Measurements from ENCODE around the gene ITGB5. TPM values are rescaled to one million over a fixed set of nuclear protein-coding genes. Genes with fewer than 3 reads are reported as not detected.
"Not testable (repeated sequence)": the region's sequence is repeated elsewhere in the genome, so short reads cannot be mapped to it uniquely, and the experiment has no call there.

The ITGB5 gene
- total and polyA plus RNA-seq, 2 experiments from 2014 or later: 54.3 to 107 TPM

GRCh38 chr3:124783696-124784095 is 103.5 kb downstream of the ITGB5 start:
- no peaks in the 10 kb centered on the region for H3K36me3 ChIP-seq
- no peak overlapping the region for H3K27ac ChIP-seq
- no peak for DNase-seq (ENCODE audit: low read depth in 1 of 2, low spot score in 1 of 2)
- H3K4me3 ChIP-seq: no peak overlapping the region
- no peaks in the 10 kb centered on the region for H3K9me3 ChIP-seq (ENCODE audit: low read depth)
- H3K27me3 ChIP-seq: no peaks in the 10 kb centered on the region
- TF ChIP-seq CTCF (IDR thresholded peaks at IDR 0.05; ENCODE audit: low read depth, low read length): no peak
- H3K4me1 ChIP-seq (ENCODE audit: low read depth): peaks cover 30% of the 10 kb centered on the region

- H3K4me1 ChIP-seq (ENCODE audit: low read depth): peaks cover 31% of the 10 kb centered on the region
- not testable (repeated sequence) for H3K9me3 ChIP-seq (ENCODE audit: low read depth); H3K27me3 ChIP-seq; H3K36me3 ChIP-seq; H3K4me3 ChIP-seq; DNase-seq (ENCODE audit: low read depth in 1 of 2, low spot score in 1 of 2); H3K27ac ChIP-seq
Observed at GRCh38 chr3:124782377-124782712, 104.8 kb downstream of the ITGB5 start.

- peak overlapping the region; percentile 82 for H3K27ac ChIP-seq
- DNase-seq (ENCODE audit: low read depth in 1 of 2, low spot score in 1 of 2): no peak
Observed at GRCh38 chr3:124781476-124782376, 105.4 kb downstream of the ITGB5 start.

GRCh38 chr3:124780761-124781475 is 106.2 kb downstream of the ITGB5 start:
- Histone ChIP-seq H3K27me3 (no peaks in the 10 kb centered on the region), H3K4me1 (ENCODE audit: low read depth) (peaks cover 24% of the 10 kb centered on the region), H3K27ac (peak overlapping the region; percentile 82), H3K36me3 (no peaks in the 10 kb centered on the region), H3K4me3 (no peak overlapping the region), H3K9me3 (ENCODE audit: low read depth) (no peaks in the 10 kb centered on the region)
- TF ChIP-seq CTCF (IDR thresholded peaks at IDR 0.05; ENCODE audit: low read depth, low read length): no peak
- peak; percentile 74 to 90 for DNase-seq (ENCODE audit: low read depth in 1 of 2, low spot score in 1 of 2)

More at GRCh38 chr3:124781476-124782376, 105.4 kb downstream of the ITGB5 start:
- no peaks in the 10 kb centered on the region for H3K27me3 ChIP-seq
- no peak overlapping the region for H3K4me3 ChIP-seq
- no peak for TF ChIP-seq CTCF (IDR thresholded peaks at IDR 0.05; ENCODE audit: low read depth, low read length)
- no peaks in the 10 kb centered on the region for H3K9me3 ChIP-seq (ENCODE audit: low read depth)
- peaks cover 25% of the 10 kb centered on the region for H3K4me1 ChIP-seq (ENCODE audit: low read depth)
- no peaks in the 10 kb centered on the region for H3K36me3 ChIP-seq

- H3K27ac ChIP-seq: peak overlapping the region; percentile 82
- TF ChIP-seq CTCF (IDR thresholded peaks at IDR 0.05; ENCODE audit: low read depth, low read length): no peak
- H3K4me3 ChIP-seq: no peak overlapping the region
- H3K9me3 ChIP-seq (ENCODE audit: low read depth): no peaks in the 10 kb centered on the region
- H3K36me3 ChIP-seq: no peaks in the 10 kb centered on the region
- no peaks in the 10 kb centered on the region for H3K27me3 ChIP-seq
- peaks cover 24% of the 10 kb centered on the region for H3K4me1 ChIP-seq (ENCODE audit: low read depth)
- DNase-seq (ENCODE audit: low read depth in 1 of 2, low spot score in 1 of 2): peak; percentile 32 to 96
Observed at GRCh38 chr3:124780356-124780755, 106.8 kb downstream of the ITGB5 start.

- no peak for DNase-seq (ENCODE audit: low read depth in 1 of 2, low spot score in 1 of 2)
- Histone ChIP-seq H3K4me3 (no peak overlapping the region), H3K4me1 (ENCODE audit: low read depth) (peaks cover 24% of the 10 kb centered on the region), H3K36me3 (no peaks in the 10 kb centered on the region), H3K9me3 (ENCODE audit: low read depth) (no peaks in the 10 kb centered on the region), H3K27me3 (no peaks in the 10 kb centered on the region), H3K27ac (peak overlapping the region; percentile 82)
- TF ChIP-seq CTCF (IDR thresholded peaks at IDR 0.05; ENCODE audit: low read depth, low read length): no peak
Observed at GRCh38 chr3:124779751-124780191, 107.4 kb downstream of the ITGB5 start.
